ENCODE measurements around the gene INSRR. TPM values are rescaled to one million over a fixed set of nuclear protein-coding genes. Genes with fewer than 3 reads are reported as not detected.

The INSRR gene
- total RNA-seq, 2 donors from 2014 or later, result under 0.01 TPM; not detected in 1

- intact Hi-C loops (cut with DNase I), result no loop called here
- peak in 1 of 4 donors; percentile 36 for DNase-seq
- Histone ChIP-seq H3K4me3 (no peak overlapping the region), H3K27ac (peak overlapping the region in 2 of 4 donors; percentile 25 to 44), H3K9me3 (no peaks in the 10 kb centered on the region), H3K36me3 (replicated peaks in 1 of 2; ENCODE audit: insufficient read depth in 1 of 2, low read depth in 2 of 2) (no peaks in the 10 kb centered on the region), H3K4me1 (no peaks in the 10 kb centered on the region), H3K27me3 (peaks cover 0 to 7% of the 10 kb centered on the region in 2 donors)
- ATAC-seq, result peak; percentile 43
- WGBS, 2 donors, result 39 to 48% methylated on average over 10 to 13 of the region's 13 CpGs
- TF ChIP-seq POLR2A (IDR thresholded peaks at IDR 0.05), result no peak
- TF ChIP-seq CTCF (IDR thresholded peaks at IDR 0.05), result no peak
Measured at GRCh38 chr1:156898161-156898566, 39.2 kb upstream of the INSRR start.

- Histone ChIP-seq H3K9me3 (no peaks in the 10 kb centered on the region), H3K27me3 (peaks cover 0 to 13% of the 10 kb centered on the region in 2 donors), H3K27ac (peak overlapping the region in 2 of 4 donors; percentile 16 to 25), H3K4me3 (no peak overlapping the region), H3K36me3 (replicated peaks in 1 of 2; ENCODE audit: insufficient read depth in 1 of 2, low read depth in 2 of 2) (no peaks in the 10 kb centered on the region), H3K4me1 (peaks cover 8% of the 10 kb centered on the region)
- intact Hi-C loops (cut with DNase I), result no loop called here
- no peak for ATAC-seq
- WGBS, 2 donors, result 68 to 86% methylated on average over 7 to 14 of the region's 14 CpGs
- no peak for DNase-seq
- TF ChIP-seq POLR2A (IDR thresholded peaks at IDR 0.05) (no peak), CTCF (IDR thresholded peaks at IDR 0.05) (no peak)
Measured at GRCh38 chr1:156897078-156897825, 38.3 kb upstream of the INSRR start.

- no peak for ATAC-seq
- Histone ChIP-seq H3K4me3 (no peak overlapping the region), H3K9me3 (no peaks in the 10 kb centered on the region), H3K4me1 (peaks cover 12% of the 10 kb centered on the region), H3K27me3 (peaks cover 0 to 13% of the 10 kb centered on the region in 2 donors), H3K27ac (peak overlapping the region in 1 of 4 donors; percentile 36), H3K36me3 (replicated peaks in 1 of 2; ENCODE audit: insufficient read depth in 1 of 2, low read depth in 2 of 2) (no peaks in the 10 kb centered on the region)
- intact Hi-C loops (cut with DNase I), result no loop called here
- WGBS, 2 donors, result 74 to 79% methylated on average over 10 to 16 of the region's 16 CpGs
- peak in 1 of 4 donors; percentile 34 for DNase-seq
- TF ChIP-seq CTCF (IDR thresholded peaks at IDR 0.05), result no peak
Measured at GRCh38 chr1:156896490-156897033, 37.6 kb upstream of the INSRR start.

DNA sequence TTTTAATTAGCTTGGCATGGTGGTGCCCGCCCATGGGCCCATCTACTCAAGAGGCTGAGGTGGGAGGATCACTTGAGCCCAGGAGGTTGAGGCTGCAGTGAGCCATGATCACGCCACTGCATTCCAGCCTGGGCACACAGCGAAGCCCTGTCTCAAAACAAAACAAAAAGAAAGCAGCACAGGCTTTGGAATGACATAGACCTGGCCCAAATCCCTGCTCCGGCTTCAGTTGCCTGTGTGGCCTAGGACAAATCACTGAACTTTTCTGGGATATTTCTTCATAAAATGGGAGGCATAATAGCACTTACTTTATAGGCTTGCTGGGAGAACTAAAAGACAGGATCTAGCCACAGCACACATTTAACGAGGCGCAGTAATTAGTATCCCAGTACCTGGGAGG lies 37.0 kb upstream of the INSRR start:
- TF ChIP-seq POLR2A (IDR thresholded peaks at IDR 0.05), result no peak
- no peak for TF ChIP-seq CTCF (IDR thresholded peaks at IDR 0.05)
- Histone ChIP-seq H3K4me1 (peaks cover 12% of the 10 kb centered on the region), H3K27me3 (peaks cover 0 to 13% of the 10 kb centered on the region in 2 donors), H3K9me3 (no peaks in the 10 kb centered on the region), H3K27ac (peak overlapping the region in 2 of 4 donors; percentile 37 to 58), H3K4me3 (no peak overlapping the region), H3K36me3 (replicated peaks in 1 of 2; ENCODE audit: insufficient read depth in 1 of 2, low read depth in 2 of 2) (no peaks in the 10 kb centered on the region)
- DNase-seq (no peak), ATAC-seq (no peak)
- WGBS, 2 donors, result 88 to 90% methylated on average over 6 of the region's 6 CpGs
- intact Hi-C loops (cut with DNase I), result no loop called here

Data from body of pancreas (tissue), 4 donors.